ENCODE results near the gene APOBEC3F. TPM values are rescaled to one million over a fixed set of nuclear protein-coding genes. Genes with fewer than 3 reads are reported as not detected.
A peak's percentile ranks its signal among the peaks of the same experiment; 100 is the strongest.

APOBEC3F gene
- total and polyA plus RNA-seq, 2 donors (not counting 1 experiment from before 2014, with no cell fraction given): 23.3 to 76.8 TPM

GRCh38 chr22:39016592-39016991 is 24.1 kb upstream of the APOBEC3F start:
- Mint-ChIP-seq H3K9me3 (ENCODE audit: insufficient read depth) (no peaks in the 10 kb centered on the region), H3K4me1 (peaks cover 55% of the 10 kb centered on the region), H3K27ac (peak overlapping the region; percentile 65), H3K27me3 (no peaks in the 10 kb centered on the region), H3K4me3 (peak overlapping the region; percentile 62)
- ChIA-PET CTCF (interaction anchor here (0.7 to 2.6 kb wide), 2 partner anchors 85 to 147 kb away, joined by 3 to 10 read pairs; no protein-coding TSS in a partner anchor), POLR2A (no interaction called here)
- H3K27me3 ChIP-seq (replicated peaks in 1 of 4; ENCODE audit: control extremely low read depth in 1 of 4, control insufficient read depth in 3 of 4, insufficient read depth in 4 of 4, low read length in 3 of 4): no peaks in the 10 kb centered on the region
- peaks cover 61% of the 10 kb centered on the region for H3K79me2 ChIP-seq (ENCODE audit: control insufficient read depth, insufficient read depth, low read length)
- H3K9me3 ChIP-seq (ENCODE audit: control extremely low read depth in 1 of 3, control insufficient read depth in 2 of 3, insufficient read depth in 1 of 3, low read length in 2 of 3): no peaks in the 10 kb centered on the region
- no peak overlapping the region for H3K9ac ChIP-seq (ENCODE audit: low read length)
- peak overlapping the region in 1 of 2 donors; percentile 18 for H3K27ac ChIP-seq (ENCODE audit: low read length in 2 of 2)
- no peak overlapping the region for H2AFZ ChIP-seq (ENCODE audit: insufficient read depth, low read depth, low read length, poor library complexity, severe bottlenecking)
- no peak overlapping the region for H3K4me2 ChIP-seq (replicated peaks; ENCODE audit: low read depth, low read length, poor library complexity, severe bottlenecking)
- TF ChIP-seq, protein P1, sequence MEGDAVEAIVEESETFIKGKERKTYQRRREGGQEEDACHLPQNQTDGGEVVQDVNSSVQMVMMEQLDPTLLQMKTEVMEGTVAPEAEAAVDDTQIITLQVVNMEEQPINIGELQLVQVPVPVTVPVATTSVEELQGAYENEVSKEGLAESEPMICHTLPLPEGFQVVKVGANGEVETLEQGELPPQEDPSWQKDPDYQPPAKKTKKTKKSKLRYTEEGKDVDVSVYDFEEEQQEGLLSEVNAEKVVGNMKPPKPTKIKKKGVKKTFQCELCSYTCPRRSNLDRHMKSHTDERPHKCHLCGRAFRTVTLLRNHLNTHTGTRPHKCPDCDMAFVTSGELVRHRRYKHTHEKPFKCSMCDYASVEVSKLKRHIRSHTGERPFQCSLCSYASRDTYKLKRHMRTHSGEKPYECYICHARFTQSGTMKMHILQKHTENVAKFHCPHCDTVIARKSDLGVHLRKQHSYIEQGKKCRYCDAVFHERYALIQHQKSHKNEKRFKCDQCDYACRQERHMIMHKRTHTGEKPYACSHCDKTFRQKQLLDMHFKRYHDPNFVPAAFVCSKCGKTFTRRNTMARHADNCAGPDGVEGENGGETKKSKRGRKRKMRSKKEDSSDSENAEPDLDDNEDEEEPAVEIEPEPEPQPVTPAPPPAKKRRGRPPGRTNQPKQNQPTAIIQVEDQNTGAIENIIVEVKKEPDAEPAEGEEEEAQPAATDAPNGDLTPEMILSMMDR (IDR thresholded peaks at IDR 0.05): no peak
- no peak for TF ChIP-seq EZH2 (IDR thresholded peaks at IDR 0.05; ENCODE audit: borderline replicate concordance, insufficient read depth, low read depth, low read length, poor library complexity, severe bottlenecking)
- peaks cover 0 to 19% of the 10 kb centered on the region in 2 experiments for H3K36me3 ChIP-seq (replicated peaks in 1 of 2; ENCODE audit: control extremely low read depth in 1 of 2, control insufficient read depth in 1 of 2, extremely low read depth in 1 of 2, insufficient read depth in 2 of 2, low read length in 1 of 2)
- intact Hi-C loops (cut with micrococcal nuclease): no loop called here
- no peak overlapping the region for H3K4me3 ChIP-seq (ENCODE audit: control extremely low read depth in 1 of 5, extremely low read depth in 1 of 5, insufficient read depth in 1 of 5, low read depth in 2 of 5, low read length in 4 of 5)
- peaks cover 20 to 47% of the 10 kb centered on the region in 2 donors for H3K4me1 ChIP-seq (ENCODE audit: control insufficient read depth in 2 of 2, insufficient read depth in 2 of 2, low read length in 2 of 2)
- H4K20me1 ChIP-seq (ENCODE audit: control insufficient read depth, insufficient read depth, low read length, poor library complexity, severe bottlenecking): no peaks in the 10 kb centered on the region
- DNase-seq: no peak
- ATAC-seq (ENCODE audit: low read depth): no peak
- 99% methylated on average over 13 of the region's 13 CpGs for WGBS (ENCODE audit: insufficient coverage)

DNA sequence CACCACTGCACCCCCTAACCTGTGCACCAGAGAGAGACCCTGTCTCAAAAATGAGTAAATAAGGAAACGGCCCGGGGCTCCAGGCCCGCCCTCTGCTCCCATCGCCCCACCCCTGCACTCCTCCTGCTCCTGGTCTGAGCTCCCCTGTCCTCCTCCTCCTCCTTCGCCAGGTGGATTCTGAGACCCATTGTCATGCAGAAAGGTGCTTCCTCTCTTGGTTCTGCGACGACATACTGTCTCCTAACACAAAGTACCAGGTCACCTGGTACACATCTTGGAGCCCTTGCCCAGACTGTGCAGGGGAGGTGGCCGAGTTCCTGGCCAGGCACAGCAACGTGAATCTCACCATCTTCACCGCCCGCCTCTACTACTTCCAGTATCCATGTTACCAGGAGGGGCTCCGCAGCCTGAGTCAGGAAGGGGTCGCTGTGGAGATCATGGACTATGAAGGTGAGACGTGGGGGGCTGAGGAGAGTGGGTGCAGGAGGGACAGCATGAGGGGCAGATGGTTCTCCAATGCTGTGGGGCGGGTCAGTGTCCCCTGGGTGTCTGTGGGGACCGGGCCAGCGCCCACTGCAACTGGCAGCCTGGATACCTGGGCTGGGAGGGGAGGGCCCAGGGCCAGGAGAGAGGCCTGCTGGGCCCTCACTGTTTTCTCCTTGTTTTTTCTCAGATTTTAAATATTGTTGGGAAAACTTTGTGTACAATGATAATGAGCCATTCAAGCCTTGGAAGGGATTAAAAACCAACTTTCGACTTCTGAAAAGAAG is 22.9 kb upstream of the APOBEC3F start:
- Histone ChIP-seq H3K4me3 (ENCODE audit: control extremely low read depth in 1 of 5, extremely low read depth in 1 of 5, insufficient read depth in 1 of 5, low read depth in 2 of 5, low read length in 4 of 5) (no peak overlapping the region), H3K9ac (ENCODE audit: low read length) (no peak overlapping the region), H3K79me2 (ENCODE audit: control insufficient read depth, insufficient read depth, low read length) (peaks cover 61% of the 10 kb centered on the region), H3K27me3 (replicated peaks in 1 of 4; ENCODE audit: control extremely low read depth in 1 of 4, control insufficient read depth in 3 of 4, insufficient read depth in 4 of 4, low read length in 3 of 4) (no peaks in the 10 kb centered on the region), H3K4me2 (replicated peaks; ENCODE audit: low read depth, low read length, poor library complexity, severe bottlenecking) (no peak overlapping the region), H2AFZ (ENCODE audit: insufficient read depth, low read depth, low read length, poor library complexity, severe bottlenecking) (no peak overlapping the region), H3K36me3 (replicated peaks in 1 of 2; ENCODE audit: control extremely low read depth in 1 of 2, control insufficient read depth in 1 of 2, extremely low read depth in 1 of 2, insufficient read depth in 2 of 2, low read length in 1 of 2) (peaks cover 0 to 19% of the 10 kb centered on the region in 2 experiments), H3K27ac (ENCODE audit: low read length in 2 of 2) (no peak overlapping the region), H3K9me3 (ENCODE audit: control extremely low read depth in 1 of 3, control insufficient read depth in 2 of 3, insufficient read depth in 1 of 3, low read length in 2 of 3) (no peaks in the 10 kb centered on the region), H4K20me1 (ENCODE audit: control insufficient read depth, insufficient read depth, low read length, poor library complexity, severe bottlenecking) (no peaks in the 10 kb centered on the region), H3K4me1 (ENCODE audit: control insufficient read depth in 2 of 2, insufficient read depth in 2 of 2, low read length in 2 of 2) (peaks cover 27 to 55% of the 10 kb centered on the region in 2 donors)
- H3K4me3 Mint-ChIP-seq: peak overlapping the region; percentile 41
- ChIA-PET CTCF (no interaction called here), POLR2A (no interaction called here)
- DNase-seq (no peak), ATAC-seq (ENCODE audit: low read depth) (no peak)
- H3K4me1 Mint-ChIP-seq: peaks cover 56% of the 10 kb centered on the region
- peak overlapping the region; percentile 63 for H3K27ac Mint-ChIP-seq
- TF ChIP-seq EZH2 (IDR thresholded peaks at IDR 0.05; ENCODE audit: borderline replicate concordance, insufficient read depth, low read depth, low read length, poor library complexity, severe bottlenecking): no peak
- TF ChIP-seq, protein P1 (IDR thresholded peaks at IDR 0.05): no peak
- 92% methylated on average over 13 of the region's 18 CpGs for WGBS (ENCODE audit: insufficient coverage)
- H3K9me3 Mint-ChIP-seq (ENCODE audit: insufficient read depth): no peaks in the 10 kb centered on the region
- intact Hi-C loops (cut with micrococcal nuclease): no loop called here
- no peaks in the 10 kb centered on the region for H3K27me3 Mint-ChIP-seq
